GM12864 (cell line): ENCODE data around the gene FBXL13.

Experiments used
- DNase-seq: peaks from one replicate; pipeline ENCODE4 v3.0.0-alpha.2; 2011; ENCODE audit warnings: low read depth
- H3K4me3 ChIP-seq: 2 replicates; pipeline ENCODE4 v1.5.1; 2011; ENCODE audit warnings: mild to moderate bottlenecking, low read depth, low read length, control low read depth
- CTCF ChIP-seq: IDR thresholded peaks from 2 replicates; pipeline ENCODE4 v1.5.1; 2011; ENCODE audit warnings: low read depth, mild to moderate bottlenecking, moderate library complexity, low read length, control low read depth, inconsistent platforms; ENCODE audit errors: missing control alignments

FBXL13 gene

GRCh38 chr7:102859799-102860125, 214.8 kb downstream of the FBXL13 start:
- no peak for TF ChIP-seq CTCF
- H3K4me3 ChIP-seq = no peak overlapping the region
- DNase-seq = no peak

GRCh38 chr7:102859084-102859798, 215.4 kb downstream of the FBXL13 start:
- H3K4me3 ChIP-seq = no peak overlapping the region
- TF ChIP-seq CTCF = no peak
- no peak for DNase-seq

GRCh38 chr7:102856036-102856435, 218.6 kb downstream of the FBXL13 start:
- no peak for DNase-seq
- no peak for TF ChIP-seq CTCF
- H3K4me3 ChIP-seq = no peak overlapping the region

- TF ChIP-seq CTCF = no peak
- no peak overlapping the region for H3K4me3 ChIP-seq
- DNase-seq = no peak
These were observed 225.1 kb downstream of the FBXL13 start for GRCh38 chr7:102849538-102849937.

GRCh38 chr7:102849079-102849478, 225.5 kb downstream of the FBXL13 start:
- DNase-seq = no peak
- no peak overlapping the region for H3K4me3 ChIP-seq
- no peak for TF ChIP-seq CTCF

GRCh38 chr7:102845346-102845745, 229.2 kb downstream of the FBXL13 start:
- no peak for TF ChIP-seq CTCF
- H3K4me3 ChIP-seq = no peak overlapping the region
- DNase-seq = no peak

- no peak for TF ChIP-seq CTCF
- DNase-seq = peak; percentile 40
These were observed 230.7 kb downstream of the FBXL13 start for GRCh38 chr7:102843850-102844249.

More at GRCh38 chr7:102843850-102844249, 230.7 kb downstream of the FBXL13 start:
- no peak overlapping the region for H3K4me3 ChIP-seq
